Endothelial cell of coronary artery (primary cell): ENCODE measurements around the gene CCDC144A. TPM values are rescaled to one million over a fixed set of nuclear protein-coding genes. Genes with fewer than 3 reads are reported as not detected.

ENCODE experiments used
- total RNA-seq: library from RNA; depleted of rRNA; stranded (reverse); fragments of >200 nt; gene quantifications from 2 replicates; pipeline ENCODE4 v1.2.3, GENCODE V29; 2014

Gene CCDC144A, protein sequence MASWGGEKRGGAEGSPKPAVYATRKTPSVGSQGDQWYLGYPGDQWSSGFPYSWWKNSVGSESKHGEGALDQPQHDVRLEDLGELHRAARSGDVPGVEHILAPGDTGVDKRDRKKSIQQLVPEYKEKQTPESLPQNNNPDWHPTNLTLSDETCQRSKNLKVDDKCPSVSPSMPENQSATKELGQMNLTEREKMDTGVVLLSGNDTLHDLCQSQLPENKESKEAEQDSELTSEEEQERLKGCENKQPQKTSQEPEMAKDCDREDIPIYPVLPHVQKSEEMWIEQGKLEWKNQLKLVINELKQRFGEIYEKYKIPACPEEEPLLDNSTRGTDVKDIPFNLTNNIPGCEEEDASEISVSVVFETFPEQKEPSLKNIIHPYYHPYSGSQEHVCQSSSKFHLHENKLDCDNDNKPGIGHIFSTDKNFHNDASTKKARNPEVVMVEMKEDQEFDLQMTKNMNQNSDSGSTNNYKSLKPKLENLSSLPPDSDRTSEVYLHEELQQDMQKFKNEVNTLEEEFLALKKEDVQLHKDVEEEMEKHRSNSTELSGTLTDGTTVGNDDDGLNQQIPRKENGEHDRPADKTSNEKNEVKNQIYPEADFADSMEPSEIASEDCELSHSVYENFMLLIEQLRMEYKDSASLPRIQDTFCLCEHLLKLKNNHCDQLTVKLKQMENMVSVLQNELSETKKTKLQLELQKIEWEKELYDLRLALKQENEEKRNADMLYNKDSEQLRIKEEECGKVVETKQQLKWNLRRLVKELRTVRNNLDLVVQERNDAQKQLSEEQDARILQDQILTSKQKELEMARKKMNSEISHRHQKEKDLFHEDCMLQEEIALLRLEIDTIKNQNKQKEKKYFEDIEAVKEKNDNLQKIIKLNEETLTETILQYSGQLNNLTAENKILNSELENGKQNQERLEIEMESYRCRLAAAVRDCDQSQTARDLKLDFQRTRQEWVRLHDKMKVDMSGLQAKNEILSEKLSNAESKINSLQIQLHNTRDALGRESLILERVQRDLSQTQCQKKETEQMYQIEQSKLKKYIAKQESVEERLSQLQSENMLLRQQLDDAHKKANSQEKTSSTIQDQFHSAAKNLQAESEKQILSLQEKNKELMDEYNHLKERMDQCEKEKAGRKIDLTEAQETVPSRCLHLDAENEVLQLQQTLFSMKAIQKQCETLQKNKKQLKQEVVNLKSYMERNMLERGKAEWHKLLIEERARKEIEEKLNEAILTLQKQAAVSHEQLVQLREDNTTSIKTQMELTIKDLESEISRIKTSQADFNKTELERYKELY (N-terminal part only)
- 1.2 and 27.3 TPM in 2 replicates for total RNA-seq

DNA sequence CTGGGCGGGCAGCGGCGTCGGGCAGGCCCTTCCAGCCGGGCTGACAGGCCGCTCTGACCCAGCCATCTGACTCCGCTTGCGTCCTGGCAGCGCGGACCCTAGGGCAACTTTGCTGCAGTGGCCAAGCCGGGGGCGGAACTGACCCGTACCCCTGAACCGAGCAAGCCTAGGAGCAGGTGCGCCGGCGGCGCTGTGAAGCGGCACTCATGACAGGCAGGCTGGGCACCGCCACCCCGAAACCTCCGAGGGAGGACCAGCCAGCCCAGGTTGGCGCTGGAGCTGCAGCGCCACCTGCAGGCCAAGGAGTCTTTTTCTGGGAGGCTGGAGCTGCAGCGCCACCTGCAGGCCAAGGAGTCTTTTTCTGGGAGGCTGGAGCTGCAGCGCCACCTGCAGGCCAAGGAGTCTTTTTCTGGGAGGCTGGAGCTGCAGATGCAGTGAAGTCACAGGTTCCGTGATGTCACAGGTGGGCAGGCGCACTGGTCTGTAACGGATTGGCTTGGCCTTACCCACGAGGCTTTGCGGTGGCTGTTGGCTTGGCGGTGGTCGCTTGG lies at the start of gene CCDC144A:
TSS of gene CCDC144A (plus strand) at position 511 of the 551 bp plus-strand sequence. CDS start 160 bp downstream, outside the sequence.

DNA sequence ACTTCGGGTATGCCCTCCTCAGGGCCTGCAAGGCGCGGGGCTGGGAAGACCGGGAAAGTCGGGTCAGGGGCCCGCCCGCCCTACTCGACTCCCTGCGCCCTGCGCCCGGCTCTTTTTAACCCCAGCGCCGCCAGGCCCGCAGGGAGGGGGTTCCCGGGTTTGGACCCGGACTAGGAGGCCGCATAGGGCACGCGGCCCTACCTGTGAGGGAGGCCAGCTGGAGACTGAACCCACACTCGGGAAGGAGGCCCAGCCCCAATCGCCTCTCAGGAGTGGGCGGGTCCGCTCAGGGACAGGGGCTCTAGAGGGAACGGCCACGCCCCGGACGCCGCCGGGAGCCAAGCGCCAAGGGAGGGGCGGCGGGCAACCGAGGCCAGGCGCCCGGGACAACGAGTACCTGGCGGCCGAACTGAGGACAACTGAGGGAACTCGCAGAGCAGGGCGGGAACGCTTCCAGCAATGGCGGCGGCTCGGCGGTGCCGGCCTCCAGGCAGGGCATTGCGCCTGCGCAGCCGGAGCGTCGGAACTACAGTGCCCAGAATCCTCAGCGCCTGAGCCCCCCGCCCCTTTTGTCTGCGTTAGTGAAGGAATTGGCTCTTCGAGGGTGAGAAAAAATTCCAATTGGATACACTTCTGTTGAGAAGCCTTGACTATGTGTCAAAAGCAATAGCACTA lies 36.5 kb upstream of the CCDC144A start, which contains the start of gene ZNF624:
TSS of gene ZNF624 (minus strand) at position 484 of the 675 bp plus-strand sequence.

Other genes with a start within 250 kb of the CCDC144A start
- 1.5 and 2.0 TPM in 2 replicates for gene LRRC75A, start 198.0 kb upstream of the CCDC144A start, total RNA-seq
- gene ZNF287, start 121.0 kb upstream of the CCDC144A start, total RNA-seq, result 2.5 and 3.9 TPM in 2 replicates
- gene ZNF624, start 36.4 kb upstream of the CCDC144A start, total RNA-seq, result 3.8 and 5.1 TPM in 2 replicates